ENCODE measurements around the gene CLK2.

Gene CLK2

GRCh38 chr1:155279268-155279667 is 6.0 kb upstream of the CLK2 start:
- in situ Hi-C loops (cut with MboI; ENCODE audit: low sequenced_read_pairs, unreplicated experiment) = no loop called here
- DNase-seq (ENCODE audit: low spot score) = no peak
- TF ChIP-seq CTCF (IDR thresholded peaks at IDR 0.05; ENCODE audit: borderline replicate concordance, control extremely low read depth, extremely low read depth, insufficient read depth, missing control alignments) = no peak

- DNase-seq (ENCODE audit: low spot score) = no peak
- in situ Hi-C loops (cut with MboI; ENCODE audit: low sequenced_read_pairs, unreplicated experiment) = no loop called here
- no peak for TF ChIP-seq CTCF (IDR thresholded peaks at IDR 0.05; ENCODE audit: borderline replicate concordance, control extremely low read depth, extremely low read depth, insufficient read depth, missing control alignments)
Measured at GRCh38 chr1:155278689-155279160, 5.4 kb upstream of the CLK2 start.

GRCh38 chr1:155277902-155278688 is 4.8 kb upstream of the CLK2 start:
- peak; percentile 80 for DNase-seq (ENCODE audit: low spot score)
- in situ Hi-C loops (cut with MboI; ENCODE audit: low sequenced_read_pairs, unreplicated experiment) = no loop called here
- TF ChIP-seq CTCF (IDR thresholded peaks at IDR 0.05; ENCODE audit: borderline replicate concordance, control extremely low read depth, extremely low read depth, insufficient read depth, missing control alignments) = peak; percentile 39

DNA sequence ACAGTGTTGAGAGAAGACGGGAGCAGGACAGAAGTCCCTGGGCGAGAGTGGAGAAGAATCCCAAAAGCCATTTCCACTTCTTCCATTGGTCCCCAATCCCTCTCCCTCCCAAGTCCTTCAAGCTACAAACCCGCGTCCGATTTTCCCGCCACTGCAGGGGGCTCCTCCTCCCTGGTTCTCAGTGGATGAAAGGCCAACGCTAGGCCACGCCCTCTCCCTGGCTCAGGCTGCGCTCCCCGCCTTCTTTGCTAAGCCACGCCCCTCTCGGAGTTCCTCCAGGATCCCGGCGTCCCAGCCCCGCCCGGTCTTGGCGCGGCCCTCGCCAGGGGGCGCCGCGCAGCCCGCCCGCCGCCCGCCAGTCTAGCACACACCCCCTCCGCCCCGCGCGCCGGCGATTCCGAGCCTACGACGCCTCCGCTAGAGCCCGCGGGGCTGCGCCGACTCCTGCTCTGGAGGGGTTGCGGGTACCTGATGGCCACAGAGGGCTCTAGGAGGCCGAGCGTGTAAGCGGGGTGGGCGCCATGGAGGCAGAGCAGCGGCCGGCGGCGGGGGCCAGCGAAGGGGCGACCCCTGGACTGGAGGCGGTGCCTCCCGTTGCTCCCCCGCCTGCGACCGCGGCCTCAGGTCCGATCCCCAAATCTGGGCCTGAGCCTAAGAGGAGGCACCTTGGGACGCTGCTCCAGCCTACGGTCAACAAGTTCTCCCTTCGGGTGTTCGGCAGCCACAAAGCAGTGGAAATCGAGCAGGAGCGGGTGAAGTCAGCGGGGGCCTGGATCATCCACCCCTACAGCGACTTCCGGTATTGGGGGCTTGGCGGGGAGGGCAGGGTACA is 4.0 kb upstream of the CLK2 start, which contains the start of gene HCN3:
HCN3 (plus strand) TSS at position 394 of the 832 bp plus-strand sequence; CDS start at position 522, 128 bp downstream.
- TF ChIP-seq CTCF (IDR thresholded peaks at IDR 0.05; ENCODE audit: borderline replicate concordance, control extremely low read depth, extremely low read depth, insufficient read depth, missing control alignments) = peak; percentile 68
- peak; percentile 99 for DNase-seq (ENCODE audit: low spot score)
- in situ Hi-C loops (cut with MboI; ENCODE audit: low sequenced_read_pairs, unreplicated experiment) = no loop called here

DNA sequence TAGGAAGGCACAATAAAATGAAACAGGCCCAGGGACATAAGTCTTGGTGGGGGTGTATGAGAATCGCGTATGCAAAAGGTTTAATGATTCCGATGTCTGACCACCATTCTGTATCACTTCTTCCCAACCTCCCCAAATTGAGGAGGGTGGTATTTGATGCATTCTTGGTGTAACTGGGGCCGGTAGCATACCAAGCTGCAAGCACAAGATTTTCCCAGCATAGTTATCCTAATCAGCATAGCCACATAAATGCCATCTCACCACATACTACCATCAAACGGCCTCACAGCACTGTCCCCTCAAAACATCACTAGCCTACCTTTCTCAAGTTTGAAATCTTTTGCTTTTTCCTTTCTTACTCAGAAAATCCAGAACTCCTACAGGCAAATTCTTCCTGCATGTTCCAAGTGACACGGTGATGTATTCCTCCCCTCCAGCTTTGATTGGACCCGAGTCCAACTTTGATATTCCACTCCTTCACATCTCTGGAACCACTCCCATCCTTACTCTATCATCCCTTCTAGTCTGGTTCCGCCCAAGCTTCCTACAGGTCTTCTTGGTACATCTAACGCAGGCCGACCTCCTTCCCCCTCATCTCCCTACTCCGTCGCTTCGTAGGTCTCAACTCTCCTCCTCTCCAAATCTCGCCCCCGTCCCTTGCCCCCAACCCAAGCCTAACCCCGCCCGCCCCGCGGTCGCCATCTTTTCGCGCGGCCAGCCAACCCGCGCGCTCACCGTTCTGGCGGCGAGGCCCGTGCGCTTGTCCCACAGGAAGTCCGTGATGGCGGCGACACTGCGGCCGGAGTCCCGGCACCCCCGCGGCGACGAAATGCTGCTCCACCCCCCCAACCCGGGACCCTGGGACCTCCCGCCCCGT is 600 bp downstream of the CLK2 start:
- in situ Hi-C loops (cut with MboI; ENCODE audit: low sequenced_read_pairs, unreplicated experiment) = no loop called here
- no peak for TF ChIP-seq CTCF (IDR thresholded peaks at IDR 0.05; ENCODE audit: borderline replicate concordance, control extremely low read depth, extremely low read depth, insufficient read depth, missing control alignments)
- DNase-seq (ENCODE audit: low spot score) = no peak

GRCh38 chr1:155269381-155269780 is 3.9 kb downstream of the CLK2 start:
- in situ Hi-C loops (cut with MboI; ENCODE audit: low sequenced_read_pairs, unreplicated experiment) = no loop called here
- DNase-seq (ENCODE audit: low spot score) = no peak
- no peak for TF ChIP-seq CTCF (IDR thresholded peaks at IDR 0.05; ENCODE audit: borderline replicate concordance, control extremely low read depth, extremely low read depth, insufficient read depth, missing control alignments)
